Fibroblast of pulmonary artery (primary cell): ENCODE results near the gene VILL.

Source experiments
- DNase-seq: peaks from one replicate; pipeline ENCODE4 v3.0.0-alpha.2; 2010; ENCODE audit warnings: low read depth
- H3K4me3 ChIP-seq: replicated peaks from 2 replicates; pipeline ENCODE4 v1.5.1; 2011; ENCODE audit warnings: low read depth, mild to moderate bottlenecking, control low read depth, low read length, moderate library complexity
- TF ChIP-seq, protein P1 (sequence below): IDR thresholded peaks from 2 replicates; pipeline ENCODE4 v1.5.1; 2011; ENCODE audit warnings: mild to moderate bottlenecking, control low read depth, low read length, inconsistent platforms; ENCODE audit errors: missing control alignments

VILL gene

DNA sequence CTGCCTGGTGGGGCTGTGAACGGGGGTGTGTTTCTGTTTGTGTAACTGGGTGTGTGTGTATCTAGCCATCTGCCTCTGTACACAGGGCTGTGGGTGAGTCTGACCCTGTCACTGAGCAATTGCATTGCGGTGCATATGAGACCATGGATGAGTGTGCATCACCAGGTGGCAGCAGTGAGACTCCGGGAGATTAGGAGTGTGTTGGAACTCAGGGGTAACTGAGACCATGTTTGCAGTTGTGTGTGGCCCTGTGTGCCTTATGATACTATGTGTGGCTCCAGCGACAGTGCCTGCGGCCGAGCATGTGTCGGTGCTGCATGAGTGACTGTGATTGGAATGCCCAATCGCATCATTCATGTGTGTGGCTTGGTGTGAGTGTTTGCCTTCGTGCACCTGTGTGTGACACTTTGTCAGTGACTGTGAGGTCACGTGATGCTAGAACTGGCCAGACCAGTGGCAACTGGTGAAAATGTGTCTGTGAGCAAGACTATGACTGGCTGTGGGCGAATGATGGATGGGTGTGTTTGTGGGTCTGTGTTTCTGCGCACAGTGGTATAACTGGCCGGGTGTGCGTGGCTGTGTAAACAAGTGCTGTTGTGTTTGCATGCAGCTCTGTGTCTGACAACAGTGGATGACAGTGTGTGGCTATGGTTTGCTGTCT lies 14.0 kb downstream of the VILL start:
- TF ChIP-seq, protein P1, sequence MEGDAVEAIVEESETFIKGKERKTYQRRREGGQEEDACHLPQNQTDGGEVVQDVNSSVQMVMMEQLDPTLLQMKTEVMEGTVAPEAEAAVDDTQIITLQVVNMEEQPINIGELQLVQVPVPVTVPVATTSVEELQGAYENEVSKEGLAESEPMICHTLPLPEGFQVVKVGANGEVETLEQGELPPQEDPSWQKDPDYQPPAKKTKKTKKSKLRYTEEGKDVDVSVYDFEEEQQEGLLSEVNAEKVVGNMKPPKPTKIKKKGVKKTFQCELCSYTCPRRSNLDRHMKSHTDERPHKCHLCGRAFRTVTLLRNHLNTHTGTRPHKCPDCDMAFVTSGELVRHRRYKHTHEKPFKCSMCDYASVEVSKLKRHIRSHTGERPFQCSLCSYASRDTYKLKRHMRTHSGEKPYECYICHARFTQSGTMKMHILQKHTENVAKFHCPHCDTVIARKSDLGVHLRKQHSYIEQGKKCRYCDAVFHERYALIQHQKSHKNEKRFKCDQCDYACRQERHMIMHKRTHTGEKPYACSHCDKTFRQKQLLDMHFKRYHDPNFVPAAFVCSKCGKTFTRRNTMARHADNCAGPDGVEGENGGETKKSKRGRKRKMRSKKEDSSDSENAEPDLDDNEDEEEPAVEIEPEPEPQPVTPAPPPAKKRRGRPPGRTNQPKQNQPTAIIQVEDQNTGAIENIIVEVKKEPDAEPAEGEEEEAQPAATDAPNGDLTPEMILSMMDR = peak; percentile 86
- peak; percentile 72 for DNase-seq
- no peak overlapping the region for H3K4me3 ChIP-seq

DNA sequence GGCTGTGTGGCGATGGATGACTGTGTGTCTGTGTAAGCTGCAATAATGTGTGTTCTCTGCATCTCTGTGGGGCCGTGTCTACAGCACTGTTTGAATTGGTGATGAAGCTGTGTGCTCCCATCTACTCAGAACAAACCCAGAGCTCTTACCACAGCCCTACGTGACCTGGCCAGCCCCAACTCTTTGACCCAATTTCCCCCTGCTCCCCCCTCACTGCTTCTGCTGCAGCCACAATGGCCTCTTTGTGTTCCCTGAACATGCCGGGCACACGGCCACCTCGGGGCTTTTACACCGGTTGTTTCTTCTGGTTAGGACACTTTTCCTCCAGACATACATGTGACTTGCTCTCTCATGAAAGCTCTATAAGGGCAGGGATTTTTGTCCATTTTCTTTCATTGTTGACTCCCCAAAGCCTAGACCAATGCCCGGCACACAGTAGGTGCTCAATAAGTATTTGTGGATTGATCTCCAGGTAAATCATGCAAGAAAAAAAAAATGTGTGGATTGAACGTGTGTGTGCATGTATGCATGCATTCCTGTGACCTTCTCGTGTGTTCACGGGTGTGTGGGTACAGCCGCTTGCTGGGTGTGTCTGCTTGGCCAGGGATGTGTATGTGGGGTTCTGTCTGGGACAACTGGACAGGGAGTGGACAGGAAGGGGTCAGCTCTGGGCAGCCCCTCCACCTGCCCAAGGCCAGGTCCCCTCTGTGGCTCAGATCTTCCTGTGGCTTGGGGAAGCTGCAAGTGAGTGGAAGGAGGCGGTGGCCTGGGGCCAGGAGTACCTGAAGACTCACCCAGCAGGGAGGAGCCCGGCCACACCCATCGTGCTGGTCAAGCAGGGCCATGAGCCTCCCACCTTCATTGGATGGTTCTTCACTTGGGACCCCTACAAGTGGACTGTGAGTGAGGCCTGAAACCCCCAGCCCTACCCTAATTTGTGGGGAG lies 14.8 kb downstream of the VILL start:
- TF ChIP-seq, protein P1 = no peak
- DNase-seq = no peak
- H3K4me3 ChIP-seq = no peak overlapping the region

DNA sequence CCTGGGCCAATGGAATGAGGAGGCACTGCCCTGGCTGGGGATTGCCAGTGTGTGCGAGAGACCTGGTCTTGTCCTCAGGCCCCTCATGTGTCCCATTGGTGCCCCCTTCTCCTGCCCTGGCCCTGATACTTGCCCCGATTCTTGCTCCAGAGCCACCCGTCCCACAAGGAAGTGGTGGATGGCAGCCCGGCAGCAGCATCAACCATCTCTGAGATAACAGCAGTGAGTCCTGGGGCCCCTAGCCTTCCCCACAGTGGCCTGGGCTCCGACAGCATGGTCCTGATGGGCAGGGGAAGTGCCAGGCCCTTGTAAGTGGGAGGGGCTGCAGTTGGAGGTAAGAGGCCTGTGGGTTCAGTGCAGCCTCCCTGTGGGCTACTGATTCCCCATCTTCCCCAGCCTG lies 15.4 kb downstream of the VILL start:
- TF ChIP-seq, protein P1 = no peak
- no peak for DNase-seq
- H3K4me3 ChIP-seq = no peak overlapping the region

DNA sequence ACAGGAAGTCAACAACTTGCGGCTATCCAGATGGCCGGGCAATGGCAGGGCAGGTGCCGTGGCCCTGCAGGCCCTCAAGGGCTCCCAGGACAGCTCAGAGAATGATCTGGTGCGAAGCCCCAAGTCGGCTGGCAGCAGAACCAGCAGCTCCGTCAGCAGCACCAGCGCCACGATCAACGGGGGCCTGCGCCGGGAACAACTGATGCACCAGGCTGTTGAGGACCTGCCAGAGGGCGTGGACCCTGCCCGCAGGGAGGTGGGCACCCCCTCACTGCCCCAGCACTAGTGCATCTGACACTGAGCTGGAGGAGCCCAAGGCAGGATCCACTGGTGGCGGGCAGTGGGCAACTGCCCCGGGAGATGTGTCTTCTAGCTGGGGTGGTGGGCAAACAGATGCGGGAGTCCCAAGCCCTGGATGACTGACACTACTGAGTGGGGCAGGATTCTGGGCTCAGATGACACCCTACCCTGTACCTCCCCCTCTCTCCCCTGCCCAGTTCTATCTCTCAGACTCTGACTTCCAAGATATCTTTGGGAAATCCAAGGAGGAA lies 15.9 kb downstream of the VILL start:
- DNase-seq = no peak
- H3K4me3 ChIP-seq = no peak overlapping the region
- TF ChIP-seq, protein P1 = no peak

DNA sequence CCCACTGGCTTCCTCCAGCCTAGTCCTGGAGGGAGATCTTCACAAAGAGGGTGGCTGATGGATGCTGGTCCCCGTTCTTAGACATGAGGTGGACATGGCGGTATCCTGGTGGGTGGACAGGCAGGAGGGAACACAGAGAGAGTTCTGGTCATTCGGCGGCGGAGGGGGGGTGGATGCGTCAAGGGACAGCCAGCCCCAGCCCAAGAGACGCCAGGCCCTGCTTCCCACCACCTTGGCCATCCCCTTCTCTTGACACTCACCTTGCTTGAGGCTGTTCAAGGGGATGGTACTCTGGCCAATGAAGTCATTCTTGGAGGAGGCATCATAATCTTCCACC lies 17.1 kb downstream of the VILL start:
- TF ChIP-seq, protein P1 = no peak
- no peak overlapping the region for H3K4me3 ChIP-seq
- DNase-seq = no peak

DNA sequence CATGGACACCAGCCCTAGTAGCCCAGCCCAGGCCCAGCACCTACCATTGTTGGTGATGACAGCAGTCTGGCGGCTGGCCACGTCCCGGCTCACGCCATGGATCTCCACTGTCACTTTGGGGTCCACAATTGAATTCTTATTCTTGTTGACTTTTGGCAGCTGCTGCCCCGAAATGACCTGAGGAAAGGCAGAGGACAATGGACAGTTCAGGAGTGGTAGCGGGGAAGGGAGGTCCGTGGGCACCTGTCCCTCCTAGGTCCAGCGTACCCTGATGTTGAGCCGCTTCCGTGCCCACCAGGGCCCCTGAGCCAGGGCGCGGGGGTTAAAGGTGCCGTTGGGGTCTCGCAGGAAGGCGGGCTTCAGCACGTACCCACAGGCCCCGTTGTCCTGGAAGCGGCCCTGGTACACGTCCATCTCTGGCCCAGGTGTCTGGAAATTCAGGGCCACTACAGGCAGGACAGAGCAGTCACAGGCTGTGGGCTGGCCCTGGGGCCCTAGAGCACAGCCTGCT lies 17.7 kb downstream of the VILL start:
- DNase-seq = no peak
- TF ChIP-seq, protein P1 = no peak
- H3K4me3 ChIP-seq = no peak overlapping the region
